SK-N-SH (cell line): ENCODE data around the gene CNTN4. TPM values are rescaled to one million over a fixed set of nuclear protein-coding genes. Genes with fewer than 3 reads are reported as not detected.

Experiments
- CTCF ChIA-PET: fragments of 300-600, 350-600 bp; formaldehyde crosslinking; extraction: SDS; loops from one replicate; lab custom pipeline; 2021; lab: Yijun Ruan, JAX
- POLR2A ChIA-PET: fragments of 350-600 bp; sonication (Branson Sonifier 250); formaldehyde crosslinking; extraction: SDS; loops from one replicate; lab custom pipeline; 2020; ENCODE audit warnings: antibody characterized with exemption, inconsistent platforms; lab: Yijun Ruan, JAX
- DNase-seq: peaks from one replicate; pipeline ENCODE4 v3.0.0; 2012
- H2AFZ ChIP-seq: fragments of 200-600 bp; sonication (generic); 2 replicates; pipeline ENCODE4 v1.8.1; 2016; ENCODE audit warnings: antibody characterized with exemption, mild to moderate bottlenecking, low read depth
- H3F3A ChIP-seq: fragments of 200-600 bp; sonication (generic); replicated peaks from 2 replicates; pipeline ENCODE3; 2016; ENCODE audit warnings: antibody characterized with exemption, mild to moderate bottlenecking; ENCODE audit not compliant: insufficient read depth
- H3K27ac ChIP-seq, 2 experiments: fragments of 200-500 bp in 1 of 2; fragments of 200-600 bp in 1 of 2; sonication (Bioruptor generic) in 1 of 2; sonication (generic), shearing (Covaris generic) in 1 of 2; 2 replicates each; pipeline versions ENCODE4 v1.5.1 to v1.6.1; 2014 to 2016; ENCODE audit warnings: low read depth in 2 of 2, inconsistent platforms in 1 of 2, low read length in 1 of 2, mild to moderate bottlenecking in 1 of 2, mixed read lengths in 1 of 2
- H3K27me3 ChIP-seq: fragments of 200-600 bp; sonication (generic), shearing (Covaris generic); 2 replicates; pipeline ENCODE4 v1.6.1; 2016; ENCODE audit warnings: mixed run types; ENCODE audit not compliant: insufficient read depth
- H3K36me3 ChIP-seq, 2 experiments: fragments of 200-500 bp in 1 of 2; fragments of 200-600 bp in 1 of 2; sonication (Bioruptor generic) in 1 of 2; sonication (generic) in 1 of 2; replicated peaks in 1 of 2; 2 replicates each; pipeline versions ENCODE3 to v1.5.1; 2014 to 2016; ENCODE audit warnings: low read length in 1 of 2, mild to moderate bottlenecking in 1 of 2; ENCODE audit not compliant: insufficient read depth in 2 of 2, control insufficient read depth in 1 of 2
- H3K4me1 ChIP-seq, 2 experiments: fragments of 200-500 bp in 1 of 2; fragments of 200-600 bp in 1 of 2; sonication (Bioruptor generic) in 1 of 2; sonication (generic), shearing (Covaris generic) in 1 of 2; 2 replicates each; pipeline versions ENCODE4 v1.5.1 to v1.6.1; 2014 to 2016; ENCODE audit warnings: low read depth in 1 of 2, low read length in 1 of 2, mixed run types in 1 of 2; ENCODE audit not compliant: insufficient read depth in 2 of 2, control insufficient read depth in 1 of 2
- H3K4me2 ChIP-seq: fragments of 200-600 bp; sonication (generic), shearing (Covaris generic); 2 replicates; pipeline ENCODE4 v1.6.1; 2017; ENCODE audit warnings: mixed run types
- H3K4me3 ChIP-seq, 2 experiments: fragments of 200-500 bp in 1 of 2; fragments of 200-600 bp in 1 of 2; sonication (Bioruptor generic) in 1 of 2; sonication (generic), shearing (Covaris generic) in 1 of 2; 2 replicates each; pipeline versions ENCODE4 v1.5.1 to v1.8.1; 2014 to 2016; ENCODE audit warnings: low read depth in 2 of 2, inconsistent platforms in 1 of 2, low read length in 1 of 2, mild to moderate bottlenecking in 1 of 2, mixed read lengths in 1 of 2, moderate library complexity in 1 of 2
- H3K79me2 ChIP-seq: fragments of 200-600 bp; sonication (generic); 2 replicates; pipeline ENCODE4 v1.8.1; 2017; ENCODE audit warnings: mild to moderate bottlenecking; ENCODE audit not compliant: insufficient read depth
- H3K9ac ChIP-seq: fragments of 200-600 bp; sonication (generic); 2 replicates; pipeline ENCODE4 v1.6.1; 2017; ENCODE audit warnings: mixed run types
- H3K9me2 ChIP-seq: fragments of 200-600 bp; sonication (generic); 2 replicates; pipeline ENCODE4 v1.6.1; 2017; ENCODE audit warnings: mixed run types
- H3K9me3 ChIP-seq: fragments of 200-600 bp; sonication (generic); 2 replicates; pipeline ENCODE4 v1.6.1; 2017; ENCODE audit warnings: mixed run types, mild to moderate bottlenecking, moderate library complexity
- H4K20me1 ChIP-seq: fragments of 200-600 bp; sonication (generic); 2 replicates; pipeline ENCODE4 v1.6.1; 2017; ENCODE audit warnings: mild to moderate bottlenecking, mixed run types; ENCODE audit not compliant: insufficient read depth
- CHD2 ChIP-seq: fragments of 150-350 bp; IDR thresholded peaks from 2 replicates; pipeline ENCODE4 v1.6.1; 2018; ENCODE audit warnings: low read length; ENCODE audit not compliant: partially characterized antibody
- EZH2phosphoT487 ChIP-seq: fragments of 200-600 bp; sonication (generic); IDR thresholded peaks from 2 replicates; pipeline ENCODE4 v1.6.1; 2017; ENCODE audit warnings: low read depth, mixed run types, mild to moderate bottlenecking, antibody characterized with exemption, moderate library complexity, borderline replicate concordance
- FOSL2 ChIP-seq: IDR thresholded peaks from 2 replicates; pipeline ENCODE4 v1.4.0; 2012; ENCODE audit warnings: low read depth, mild to moderate bottlenecking, moderate library complexity, borderline replicate concordance
- FOXJ3 ChIP-seq: sonication (generic); formaldehyde crosslinking; IDR thresholded peaks from 2 replicates; pipeline ENCODE4 v1.5.1; 2020; ENCODE audit warnings: mild to moderate bottlenecking, missing genetic modification reagents
- FOXM1 ChIP-seq: IDR thresholded peaks from 2 replicates; pipeline ENCODE4 v1.4.0; 2012; ENCODE audit warnings: low read depth, mild to moderate bottlenecking
- GABPA ChIP-seq: IDR thresholded peaks from 2 replicates; pipeline ENCODE4 v1.4.0; 2012; ENCODE audit warnings: low read depth, mild to moderate bottlenecking
- GATA2 ChIP-seq: sonication (generic); formaldehyde crosslinking; IDR thresholded peaks from 2 replicates; pipeline ENCODE4 v1.5.0; 2020; ENCODE audit warnings: mild to moderate bottlenecking, missing genetic modification reagents
- NFIC ChIP-seq: IDR thresholded peaks from 2 replicates; pipeline ENCODE4 v1.4.0; 2012; ENCODE audit warnings: borderline replicate concordance
- NRF1 ChIP-seq: IDR thresholded peaks from 2 replicates; pipeline ENCODE4 v1.6.1; 2012; ENCODE audit warnings: low read depth, mild to moderate bottlenecking, low read length
- RAD21 ChIP-seq: IDR thresholded peaks from 2 replicates; pipeline ENCODE4 v1.6.1; 2012; ENCODE audit warnings: mild to moderate bottlenecking, low read length
- RFX5 ChIP-seq: IDR thresholded peaks from 2 replicates; pipeline ENCODE4 v1.6.1; 2012; ENCODE audit warnings: mild to moderate bottlenecking, improper control_type of control experiment, low read length
- YY1 ChIP-seq: IDR thresholded peaks from 2 replicates; pipeline ENCODE4 v1.4.0; 2012; ENCODE audit warnings: low read depth, mild to moderate bottlenecking
- WGBS: methylation state at CpG from one replicate; pipeline ENCODE4 v1.1.6; 2017; ENCODE audit warnings: low lambda C conversion rate; 5-methylcytosine and 5-hydroxymethylcytosine counted together
- polyA plus RNA-seq, 3 experiments: library from polyadenylated mRNA; depleted of rRNA; stranded (reverse); fragments of >200 nt; gene quantifications; 2 replicates each; pipeline ENCODE4 v1.2.3, GENCODE V29; 2012
- TF ChIP-seq, protein P1 (sequence below): IDR thresholded peaks from 2 replicates; pipeline ENCODE4 v1.4.0; 2012; ENCODE audit warnings: low read depth, borderline replicate concordance

The CNTN4 gene
- polyA plus RNA-seq, 1 of the 3 experiments (the other 2 are of a cell fraction) = 0.12 TPM

DNA sequence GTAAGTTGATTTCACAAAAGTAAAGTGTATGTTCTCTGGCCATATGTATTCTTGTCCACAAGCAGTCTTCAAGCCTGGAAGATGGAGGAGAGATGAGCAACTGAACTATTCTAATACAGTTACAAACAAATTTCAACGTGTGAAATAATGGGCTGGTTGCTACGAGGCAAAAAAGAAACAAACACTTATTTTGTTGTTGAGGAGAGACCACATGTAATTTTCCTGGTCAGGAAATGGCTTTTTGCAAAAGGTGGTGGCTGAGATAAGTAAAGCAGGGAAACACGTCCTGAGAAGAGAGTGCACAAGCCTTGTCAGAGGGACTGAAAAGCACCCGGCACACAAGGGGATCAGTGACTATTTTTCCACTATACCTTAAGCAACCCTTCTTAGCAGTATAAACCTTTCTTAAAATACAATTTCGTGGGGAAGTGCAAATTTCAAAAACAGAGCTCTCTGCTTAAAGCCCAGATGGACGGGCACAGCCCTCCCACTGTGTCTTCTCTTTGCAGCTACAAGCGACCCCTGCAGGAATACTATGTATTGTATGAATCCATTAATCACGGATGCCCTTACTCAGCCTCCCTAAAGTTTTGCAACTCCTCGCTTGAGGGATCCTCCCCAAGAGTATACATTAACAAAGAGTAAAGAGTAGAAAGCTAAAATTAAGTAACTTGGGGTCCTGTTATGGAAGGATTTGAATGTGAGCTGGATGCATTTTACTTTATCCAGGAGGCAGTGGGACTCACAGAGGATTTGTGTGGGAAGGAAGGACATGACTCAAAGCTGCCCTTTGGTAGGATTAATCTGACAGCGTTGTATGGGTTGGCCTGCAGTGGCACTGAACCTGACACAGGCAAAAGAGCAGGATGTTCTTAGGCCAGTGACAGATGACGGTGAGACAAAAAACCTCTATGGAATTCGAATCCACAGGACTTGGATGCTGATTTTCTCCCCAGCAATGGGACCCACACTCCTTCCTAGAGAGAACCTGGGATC is 757.8 kb downstream of the CNTN4 start:
- TF ChIP-seq RAD21 (0 out of 2 replicates have a peak, but pooled peaks have one; percentile 10), EZH2phosphoT487 (no peak)
- no peaks in the 10 kb centered on the region for H3K27me3 ChIP-seq
- no peaks in the 10 kb centered on the region for H3K79me2 ChIP-seq
- H3K9ac ChIP-seq = no peak overlapping the region
- no peaks in the 10 kb centered on the region for H4K20me1 ChIP-seq
- no peak overlapping the region for H3K4me2 ChIP-seq
- H3K36me3 ChIP-seq = no peaks in the 10 kb centered on the region
- no peaks in the 10 kb centered on the region; a peak in 1 of 4 replicates for H3K4me1 ChIP-seq
- ChIA-PET CTCF (interaction anchor here (0.6 to 0.8 kb wide), 2 partner anchors 9 to 311 kb away, joined by 3 to 5 read pairs; no protein-coding TSS in a partner anchor), POLR2A (interaction anchor here (0.6 kb wide), 1 partner anchor 74 kb away, joined by 3 read pairs; no protein-coding TSS in a partner anchor)
- no peaks in the 10 kb centered on the region for H3K9me3 ChIP-seq
- no peak overlapping the region for H2AFZ ChIP-seq
- no peaks in the 10 kb centered on the region for H3F3A ChIP-seq
- H3K4me3 ChIP-seq = no peak overlapping the region
- 35% methylated on average over 12 of the region's 12 CpGs for WGBS
- no peak overlapping the region for H3K27ac ChIP-seq
- DNase-seq = no peak
- no peaks in the 10 kb centered on the region for H3K9me2 ChIP-seq

DNA sequence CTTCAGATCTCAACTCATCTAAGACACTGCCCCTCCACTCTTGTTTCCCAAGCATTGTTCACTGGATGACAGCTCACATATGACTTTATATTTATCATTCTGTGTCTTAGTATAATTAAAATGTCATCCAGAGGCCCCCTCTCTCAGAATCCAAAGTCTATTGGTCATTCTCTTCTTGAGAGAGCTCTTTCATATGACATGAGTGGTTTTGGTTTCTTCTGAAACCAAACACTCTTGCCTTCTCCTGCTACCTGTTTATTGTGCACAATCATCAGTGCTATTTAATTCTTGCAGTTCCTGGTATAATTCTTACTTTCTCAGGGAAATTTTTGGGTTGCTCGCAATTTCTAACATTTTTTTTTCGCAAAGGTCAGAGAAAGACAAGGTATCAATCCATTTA is 762.0 kb downstream of the CNTN4 start:
- TF ChIP-seq FOSL2 (no peak), FOXM1 (no peak), RAD21 (no peak)
- no peak for DNase-seq
- Histone ChIP-seq H3K9me2 (no peaks in the 10 kb centered on the region), H3K4me3 (no peak overlapping the region), H3K9ac (no peak overlapping the region), H3K9me3 (no peaks in the 10 kb centered on the region), H2AFZ (no peak overlapping the region), H3K4me1 (no peaks in the 10 kb centered on the region; a peak in 1 of 4 replicates), H3K36me3 (no peaks in the 10 kb centered on the region), H4K20me1 (no peaks in the 10 kb centered on the region), H3K79me2 (no peaks in the 10 kb centered on the region), H3K27ac (no peak overlapping the region), H3F3A (no peaks in the 10 kb centered on the region), H3K27me3 (no peaks in the 10 kb centered on the region), H3K4me2 (no peak overlapping the region)
- ChIA-PET CTCF (no interaction called here), POLR2A (no interaction called here)
- 47% methylated on average over 2 of the region's 2 CpGs for WGBS

DNA sequence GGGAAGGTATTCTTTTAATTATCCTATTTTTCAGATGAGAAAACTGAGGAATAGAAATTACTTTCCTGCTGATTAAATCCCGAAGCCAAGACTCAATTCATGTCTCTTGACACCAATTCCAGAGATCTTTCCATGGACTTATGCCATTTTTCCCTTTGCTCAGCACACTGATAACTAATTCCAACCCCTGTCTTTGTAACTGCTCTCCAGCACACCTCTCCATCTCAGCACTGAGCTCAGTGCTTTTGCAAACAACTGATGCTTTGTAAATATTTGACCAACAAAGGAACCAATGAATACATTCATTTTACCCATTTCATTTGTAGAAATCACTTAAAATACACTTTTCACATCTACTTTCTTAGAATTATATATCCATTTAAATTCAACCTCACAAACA is 762.5 kb downstream of the CNTN4 start:
- ChIA-PET CTCF (no interaction called here), POLR2A (no interaction called here)
- Histone ChIP-seq H3F3A (no peaks in the 10 kb centered on the region), H3K79me2 (no peaks in the 10 kb centered on the region), H4K20me1 (no peaks in the 10 kb centered on the region), H3K9me2 (no peaks in the 10 kb centered on the region), H2AFZ (no peak overlapping the region), H3K36me3 (no peaks in the 10 kb centered on the region), H3K4me2 (no peak overlapping the region), H3K27ac (no peak overlapping the region), H3K9ac (no peak overlapping the region), H3K27me3 (no peaks in the 10 kb centered on the region), H3K4me3 (no peak overlapping the region), H3K4me1 (no peaks in the 10 kb centered on the region; a peak in 1 of 4 replicates), H3K9me3 (no peaks in the 10 kb centered on the region)
- TF ChIP-seq NFIC = no peak
- no peak for TF ChIP-seq NRF1
- TF ChIP-seq YY1 = no peak
- no peak for TF ChIP-seq RFX5
- TF ChIP-seq FOXM1 = no peak
- TF ChIP-seq EZH2phosphoT487 = no peak
- TF ChIP-seq GATA2 (CRISPR knock-in tag) = no peak
- TF ChIP-seq GABPA = no peak
- TF ChIP-seq, protein P1, sequence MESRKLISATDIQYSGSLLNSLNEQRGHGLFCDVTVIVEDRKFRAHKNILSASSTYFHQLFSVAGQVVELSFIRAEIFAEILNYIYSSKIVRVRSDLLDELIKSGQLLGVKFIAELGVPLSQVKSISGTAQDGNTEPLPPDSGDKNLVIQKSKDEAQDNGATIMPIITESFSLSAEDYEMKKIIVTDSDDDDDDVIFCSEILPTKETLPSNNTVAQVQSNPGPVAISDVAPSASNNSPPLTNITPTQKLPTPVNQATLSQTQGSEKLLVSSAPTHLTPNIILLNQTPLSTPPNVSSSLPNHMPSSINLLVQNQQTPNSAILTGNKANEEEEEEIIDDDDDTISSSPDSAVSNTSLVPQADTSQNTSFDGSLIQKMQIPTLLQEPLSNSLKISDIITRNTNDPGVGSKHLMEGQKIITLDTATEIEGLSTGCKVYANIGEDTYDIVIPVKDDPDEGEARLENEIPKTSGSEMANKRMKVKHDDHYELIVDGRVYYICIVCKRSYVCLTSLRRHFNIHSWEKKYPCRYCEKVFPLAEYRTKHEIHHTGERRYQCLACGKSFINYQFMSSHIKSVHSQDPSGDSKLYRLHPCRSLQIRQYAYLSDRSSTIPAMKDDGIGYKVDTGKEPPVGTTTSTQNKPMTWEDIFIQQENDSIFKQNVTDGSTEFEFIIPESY = no peak
- no peak for TF ChIP-seq FOXJ3 (CRISPR knock-in tag)
- no peak for TF ChIP-seq CHD2
- DNase-seq = no peak
- WGBS = 4% methylated on average over 1 of the region's 1 CpG
